K562 (cell line): Measurements from ENCODE around the gene LAIR1. TPM values are rescaled to one million over a fixed set of nuclear protein-coding genes. Genes with fewer than 3 reads are reported as not detected.
"Not testable (repeated sequence)": the region's sequence is repeated elsewhere in the genome, so short reads cannot be mapped to it uniquely, and the experiment has no call there.

Source experiments
- ATAC-seq: fragments of 200-7000 bp; cut with Tn5 transposase; 3 replicates; pipeline ENCODE4 v1.9.1; 2020; ENCODE audit warnings: moderate library complexity
- BruUV-seq: library from RNA; stranded (reverse); fragments of 400-500 nt; replicated peaks from 2 replicates; lab custom pipeline; 2021; lab: Mats Ljungman, UMichigan
- CTCF ChIA-PET: fragments of 300-600 bp; formaldehyde crosslinking; extraction: SDS; loops from one replicate; lab custom pipeline; 2021; ENCODE audit warnings: low intra/inter-chr PET ratio; lab: Yijun Ruan, JAX
- POLR2A ChIA-PET: fragments of 300-600, 350-650 bp; sonication (Branson Sonifier 250); formaldehyde crosslinking; extraction: SDS; loops from one replicate; lab custom pipeline; 2021; ENCODE audit warnings: antibody characterized with exemption, inconsistent platforms; lab: Yijun Ruan, JAX
- DNase-seq, 4 experiments: peaks; one replicate each; pipeline versions ENCODE4 v3.0.0 to v3.0.0-alpha.2; 2011 to 2018; ENCODE audit warnings: low spot score in 3 of 4, mixed read lengths in 3 of 4; ENCODE audit errors: extremely low read depth in 1 of 4
- FAIRE-seq: peaks from 2 replicates; lab custom pipeline; 2011; peaks lifted over from hg19 to GRCh38; lab: Jason Lieb, UNC
- H2AFZ ChIP-seq: 2 replicates; pipeline ENCODE4 v1.6.0; 2011; ENCODE audit warnings: low read depth, low read length, control low read depth, inconsistent platforms
- H3K27ac ChIP-seq: fragments of 200-600 bp; 3 replicates; pipeline ENCODE4 v1.8.0; 2011; ENCODE audit warnings: low read depth, mild to moderate bottlenecking, control low read depth, inconsistent platforms, low read length, moderate library complexity, mixed read lengths; ENCODE audit errors: extremely low read depth
- H3K27me3 ChIP-seq, 2 experiments: fragments of 300-600 bp in 1 of 2; 2 replicates in 1 of 2; 3 replicates in 1 of 2; pipeline versions ENCODE4 v1.6.0 to v1.8.0; 2011; ENCODE audit warnings: inconsistent platforms in 2 of 2, low read length in 2 of 2, mild to moderate bottlenecking in 1 of 2, mixed read lengths in 1 of 2, moderate library complexity in 1 of 2; ENCODE audit not compliant: control insufficient read depth in 2 of 2, insufficient read depth in 2 of 2
- H3K36me3 ChIP-seq: fragments of 300-600 bp; 3 replicates; pipeline ENCODE4 v1.8.0; 2011; ENCODE audit warnings: mild to moderate bottlenecking, low read length, inconsistent platforms; ENCODE audit not compliant: control insufficient read depth, insufficient read depth
- H3K4me1 ChIP-seq, 2 experiments: fragments of 200-600 bp in 1 of 2; replicated peaks in 1 of 2; 2 replicates in 1 of 2; 3 replicates in 1 of 2; pipeline versions ENCODE4 v1.5.1 to v1.8.0; 2011; ENCODE audit warnings: inconsistent platforms in 2 of 2, low read length in 2 of 2, mild to moderate bottlenecking in 1 of 2, mixed read lengths in 1 of 2, moderate library complexity in 1 of 2; ENCODE audit not compliant: control insufficient read depth in 2 of 2, insufficient read depth in 2 of 2
- H3K4me2 ChIP-seq: 2 replicates; pipeline ENCODE4 v1.6.1; 2011; ENCODE audit warnings: low read length, control low read depth, inconsistent platforms, mixed read lengths; ENCODE audit not compliant: insufficient read depth
- H3K4me3 ChIP-seq: fragments of 200-600 bp; sonication (generic), shearing (Covaris generic); 2 replicates; pipeline ENCODE4 v1.5.1; 2016; ENCODE audit warnings: control low read depth, inconsistent platforms
- H3K79me2 ChIP-seq: fragments of 200-600 bp; 3 replicates; pipeline ENCODE4 v1.8.0; 2011; ENCODE audit warnings: low read length, inconsistent platforms; ENCODE audit not compliant: control insufficient read depth, insufficient read depth
- H3K9ac ChIP-seq, 2 experiments: 2 replicates each; pipeline versions ENCODE4 v1.6.0 to v1.6.1; 2011; ENCODE audit warnings: low read depth in 2 of 2, low read length in 2 of 2, control low read depth in 1 of 2, inconsistent platforms in 1 of 2, mild to moderate bottlenecking in 1 of 2, mixed read lengths in 1 of 2; ENCODE audit not compliant: insufficient read depth in 1 of 2
- H3K9me1 ChIP-seq: one replicate; pipeline ENCODE4 v1.6.0; 2011; ENCODE audit warnings: inconsistent platforms, mild to moderate bottlenecking, low read length, moderate library complexity; ENCODE audit not compliant: control insufficient read depth, insufficient read depth
- H3K9me3 ChIP-seq: replicated peaks from 2 replicates; pipeline ENCODE4 v1.5.1; 2011; ENCODE audit warnings: low read depth, low read length, inconsistent platforms; ENCODE audit not compliant: control insufficient read depth, insufficient read depth
- H4K20me1 ChIP-seq: replicated peaks from 2 replicates; pipeline ENCODE4 v1.6.1; 2011; ENCODE audit warnings: low read length, inconsistent platforms, mixed read lengths; ENCODE audit not compliant: control insufficient read depth, insufficient read depth
- DDX20 ChIP-seq: fragments of 450-650 bp; IDR thresholded peaks from 2 replicates; pipeline ENCODE4 v1.6.1; 2016; ENCODE audit warnings: missing genetic modification characterization, low read depth, mild to moderate bottlenecking, missing compliant biosample characterization, moderate library complexity
- TRIM28 ChIP-seq: fragments of 450-650 bp; IDR thresholded peaks from 2 replicates; pipeline ENCODE4 v1.6.1; 2017
- ZNF77 ChIP-seq: fragments of 250-450 bp; sonication (Bioruptor Pico); IDR thresholded peaks from 2 replicates; pipeline ENCODE4 v1.5.0; 2020
- WGBS: fragments of 100-300 bp; shearing (Covaris generic); methylation state at CpG from one replicate; pipeline ENCODE4 v1.1.6; 2016; ENCODE audit warnings: low coverage, mixed read lengths; ENCODE audit not compliant: insufficient coverage; ENCODE audit errors: missing lambda C conversion rate; 5-methylcytosine and 5-hydroxymethylcytosine counted together
- in situ Hi-C: fragments of 300-500 bp; cut with MboI; formaldehyde crosslinking; loops from 4 replicates; pipeline ENCODE4 v1.15.0; 2018; ENCODE audit warnings: inconsistent platforms, mixed read lengths
- intact Hi-C: fragments of 100-400 bp; cut with micrococcal nuclease; formaldehyde crosslinking; loops from 2 replicates; pipeline ENCODE4 v1.14.2; 2022
- polyA plus RNA-seq, 8 experiments: library from polyadenylated mRNA; depleted of rRNA in 4 of 8; stranded (reverse) in 5 of 8; unstranded in 3 of 8; fragments of >200 nt; fragmentation: Nextera tagmentation in 2 of 8; fragmentation: Illumina TruSeq in 1 of 8; extraction: Ambion mirVana in 2 of 8; extraction: Trizol in 1 of 8; gene quantifications; 2 replicates each; pipeline versions ENCODE4 v1.2.1 to v1.2.3, GENCODE V29; 2011 to 2014; ENCODE audit warnings: inconsistent platforms in 1 of 8, missing spikeins in 1 of 8
- total RNA-seq, 7 experiments: library from RNA; depleted of rRNA in 6 of 7; stranded (reverse); fragments of >200 nt in 6 of 7; fragmentation: Illumina TruSeq in 2 of 7; extraction: Trizol in 2 of 7; gene quantifications; 2 replicates each; pipeline versions ENCODE4 v1.2.1 to v1.2.3, GENCODE V29; 2011 to 2021; ENCODE audit warnings: low replicate concordance in 1 of 7
- TF ChIP-seq, protein P1 (sequence below): sonication (generic); formaldehyde crosslinking; IDR thresholded peaks from 2 replicates; pipeline ENCODE4 v1.8.0; 2022; ENCODE audit warnings: mild to moderate bottlenecking, missing genetic modification reagents

The LAIR1 gene
- total and polyA plus RNA-seq, 9 of the 15 experiments (the other 6 are each of a cell fraction or from before 2014, with no cell fraction given): 0.12 to 0.54 (median 0.24) TPM; not detected in 6

DNA sequence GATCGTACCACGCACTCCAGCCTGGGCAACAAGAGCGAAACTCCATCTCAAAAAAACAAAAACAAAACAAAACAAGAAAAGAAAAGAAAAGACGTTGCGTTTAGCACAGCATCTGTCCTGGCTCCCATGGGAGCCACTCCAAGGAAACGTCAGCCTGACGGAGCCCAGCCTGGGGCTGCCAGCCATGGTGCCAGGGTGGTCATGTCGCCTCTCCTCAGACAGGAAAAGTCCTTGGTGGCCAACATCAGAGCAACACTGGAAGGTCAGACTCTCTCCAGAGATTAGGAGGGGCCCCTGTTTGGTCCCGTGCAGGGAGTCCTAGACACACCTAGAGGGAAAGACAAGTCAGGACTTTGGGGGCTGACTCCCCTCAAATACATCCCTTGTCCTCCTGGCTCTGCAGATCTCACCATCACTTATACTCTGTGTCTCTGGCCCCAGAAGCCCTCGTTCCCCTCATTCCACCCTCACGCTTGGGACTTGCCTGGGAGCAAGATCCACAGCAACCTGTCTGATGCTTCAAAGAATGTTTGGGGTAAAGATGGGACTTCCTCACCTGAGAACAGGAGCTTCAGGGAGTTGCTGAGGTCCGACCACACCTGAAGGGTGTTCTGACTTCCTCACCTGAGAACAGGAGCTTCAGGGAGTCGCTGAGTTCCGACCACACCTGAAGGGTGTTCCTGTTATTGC, 35.1 kb downstream of the LAIR1 start:
- ATAC-seq (no peak), FAIRE-seq (no peak), DNase-seq (no peak)
- in situ Hi-C loops (no loop called here), intact Hi-C loops (no loop called here)
- Histone ChIP-seq H3K9me3 (no peaks in the 10 kb centered on the region), H3K9me1 (no peaks in the 10 kb centered on the region), H3K27me3 (peaks cover 3 to 4% of the 10 kb centered on the region in 2 experiments; a peak in 3 of 5 replicates), H4K20me1 (no peaks in the 10 kb centered on the region; the same call in 1 of the 2 replicates), H3K4me1 (no peaks in the 10 kb centered on the region), H3K9ac (no peak overlapping the region), H3K36me3 (no peaks in the 10 kb centered on the region), H3K27ac (no peak overlapping the region), H2AFZ (no peak overlapping the region), H3K4me3 (no peak overlapping the region), H3K4me2 (no peak overlapping the region), H3K79me2 (no peaks in the 10 kb centered on the region)
- ChIA-PET CTCF (no interaction called here), POLR2A (interaction anchor here (0.6 kb wide), 1 partner anchor 74 kb away, joined by 3 read pairs; no protein-coding TSS in a partner anchor)
- TF ChIP-seq ZNF77: no peak
- TF ChIP-seq DDX20 (tag): no peak
- TF ChIP-seq, protein P1, sequence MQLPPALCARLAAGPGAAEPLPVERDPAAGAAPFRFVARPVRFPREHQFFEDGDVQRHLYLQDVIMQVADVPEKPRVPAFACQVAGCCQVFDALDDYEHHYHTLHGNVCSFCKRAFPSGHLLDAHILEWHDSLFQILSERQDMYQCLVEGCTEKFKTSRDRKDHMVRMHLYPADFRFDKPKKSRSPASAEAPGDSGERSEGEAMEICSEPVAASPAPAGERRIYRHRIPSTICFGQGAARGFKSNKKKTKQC (CRISPR knock-in tag): no peak
- TF ChIP-seq TRIM28: no peak
- 3% methylated on average over 14 of the region's 14 CpGs for WGBS
- no TSS peak for BruUV-seq

DNA sequence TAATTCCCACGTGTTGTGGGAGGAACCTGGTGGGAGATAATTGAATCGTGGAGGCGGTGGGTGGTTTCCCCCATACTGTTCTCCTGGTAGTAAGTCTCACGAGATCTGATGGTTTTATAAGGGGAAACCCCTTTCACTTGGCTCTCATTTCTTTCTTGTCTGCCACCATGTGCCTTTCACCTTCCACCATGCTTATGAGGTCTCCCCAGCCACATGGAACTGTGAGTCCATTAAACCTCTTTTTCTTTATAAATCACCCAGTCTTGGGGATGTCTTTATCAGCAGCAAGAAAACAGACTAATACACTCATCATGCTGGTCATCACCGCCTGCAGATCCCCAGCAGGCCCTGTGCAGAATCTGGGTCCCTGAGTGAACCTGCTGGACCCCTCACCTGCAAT, 36.0 kb downstream of the LAIR1 start:
- H3K27me3 ChIP-seq, H3K9me3 ChIP-seq, H3K9ac ChIP-seq, H2AFZ ChIP-seq, DNase-seq, H3K79me2 ChIP-seq, H3K27ac ChIP-seq, H4K20me1 ChIP-seq, H3K9me1 ChIP-seq, BruUV-seq, H3K4me3 ChIP-seq, ATAC-seq, in situ Hi-C loops, H3K4me1 ChIP-seq, FAIRE-seq, H3K36me3 ChIP-seq, CTCF ChIA-PET, H3K4me2 ChIP-seq, intact Hi-C loops: not testable (repeated sequence)
- POLR2A ChIA-PET: interaction anchor here (0.6 kb wide), 1 partner anchor 74 kb away, joined by 3 read pairs; no protein-coding TSS in a partner anchor
- 2% methylated on average over 5 of the region's 5 CpGs for WGBS
